GM18520 (cell line): ENCODE results near the gene KLHL1.

Source experiments
- ATAC-seq: cut with Tn5 transposase; IDR thresholded peaks from one replicate; pipeline ENCODE4 v1.9.1; 2021; ENCODE audit not compliant: unreplicated experiment

The KLHL1 gene

GRCh38 chr13:70016116-70016515 lies 92.1 kb downstream of the KLHL1 start:
- no peak for ATAC-seq

- ATAC-seq, result no peak
Measured at GRCh38 chr13:70014337-70014736, 93.9 kb downstream of the KLHL1 start.

GRCh38 chr13:69999875-70000274 lies 108.4 kb downstream of the KLHL1 start:
- no peak for ATAC-seq

- no peak for ATAC-seq
Measured at GRCh38 chr13:69997061-69997460, 111.2 kb downstream of the KLHL1 start.

- ATAC-seq, result peak; percentile 59
Measured at GRCh38 chr13:69980799-69981198, 127.5 kb downstream of the KLHL1 start.

GRCh38 chr13:69975496-69975895 lies 132.8 kb downstream of the KLHL1 start:
- ATAC-seq, result no peak

GRCh38 chr13:69970520-69970919 lies 137.7 kb downstream of the KLHL1 start:
- ATAC-seq, result no peak

- no peak for ATAC-seq
Measured at GRCh38 chr13:69959046-69959445, 149.2 kb downstream of the KLHL1 start.

GRCh38 chr13:69956839-69957238 lies 151.4 kb downstream of the KLHL1 start:
- ATAC-seq, result no peak

- no peak for ATAC-seq
Measured at GRCh38 chr13:69956349-69956748, 151.9 kb downstream of the KLHL1 start.

GRCh38 chr13:69955271-69955670 lies 153.0 kb downstream of the KLHL1 start:
- ATAC-seq, result no peak

GRCh38 chr13:69951412-69951811 lies 156.8 kb downstream of the KLHL1 start:
- no peak for ATAC-seq

GRCh38 chr13:69950160-69950559 lies 158.1 kb downstream of the KLHL1 start:
- ATAC-seq, result no peak

- peak; percentile 80 for ATAC-seq
Measured at GRCh38 chr13:69948016-69948415, 160.2 kb downstream of the KLHL1 start.

GRCh38 chr13:69947582-69947981 lies 160.7 kb downstream of the KLHL1 start:
- no peak for ATAC-seq

GRCh38 chr13:69946511-69946910 lies 161.7 kb downstream of the KLHL1 start:
- no peak for ATAC-seq

GRCh38 chr13:69935043-69935442 lies 173.2 kb downstream of the KLHL1 start:
- peak; percentile 89 for ATAC-seq

- ATAC-seq, result no peak
Measured at GRCh38 chr13:69928262-69928661, 180.0 kb downstream of the KLHL1 start.

GRCh38 chr13:69921156-69921555 lies 187.1 kb downstream of the KLHL1 start:
- no peak for ATAC-seq

- ATAC-seq, result no peak
Measured at GRCh38 chr13:69912630-69913029, 195.6 kb downstream of the KLHL1 start.

- ATAC-seq, result no peak
Measured at GRCh38 chr13:69910800-69911199, 197.5 kb downstream of the KLHL1 start.

- no peak for ATAC-seq
Measured at GRCh38 chr13:69904784-69905183, 203.5 kb downstream of the KLHL1 start.

- ATAC-seq, result no peak
Measured at GRCh38 chr13:69903081-69903480, 205.2 kb downstream of the KLHL1 start.

- ATAC-seq, result no peak
Measured at GRCh38 chr13:69882451-69882850, 225.8 kb downstream of the KLHL1 start.
